Esophagus squamous epithelium (tissue), 5 donors: ENCODE data around the gene CRNN. TPM values are rescaled to one million over a fixed set of nuclear protein-coding genes. Genes with fewer than 3 reads are reported as not detected.

ENCODE experiments used
- DNase-seq: peaks from one replicate; lab custom pipeline; 2025; lab: John Stamatoyannopoulos, UW
- H3K27ac ChIP-seq, 4 donors: fragments of 200-600 bp; sonication (generic); one replicate each; pipeline ENCODE4 v1.5.1; 2016 to 2019; ENCODE audit warnings: mild to moderate bottlenecking in 1 of 4
- H3K27me3 ChIP-seq, 4 donors: fragments of 200-600 bp; sonication (generic); 1 replicate in 3 of 4; 2 replicates in 1 of 4; pipeline versions ENCODE4 v1.5.1 to v1.6.0; 2017 to 2021; ENCODE audit warnings: antibody characterized with exemption in 1 of 4
- H3K36me3 ChIP-seq, 3 donors: fragments of 200-600 bp; sonication (generic); one replicate each; pipeline ENCODE4 v1.5.1; 2016 to 2019
- H3K4me1 ChIP-seq, 3 donors: fragments of 200-600 bp; sonication (generic); one replicate each; pipeline ENCODE4 v1.5.1; 2017 to 2019
- H3K4me3 ChIP-seq, 4 donors: fragments of 200-600 bp; sonication (generic); 1 replicate in 3 of 4; 2 replicates in 1 of 4; pipeline ENCODE4 v1.5.1; 2016 to 2019; ENCODE audit warnings: mild to moderate bottlenecking in 2 of 4, moderate library complexity in 1 of 4
- H3K9me3 ChIP-seq, 3 donors: fragments of 200-600 bp; sonication (generic); one replicate each; pipeline ENCODE4 v1.5.1; 2016 to 2019
- POLR2A ChIP-seq, 4 donors: fragments of 450-650 bp; IDR thresholded peaks; one replicate each; pipeline ENCODE4 v1.6.1; 2017; ENCODE audit warnings: antibody characterized with exemption in 4 of 4, mild to moderate bottlenecking in 4 of 4, moderate library complexity in 3 of 4
- WGBS, 2 donors: methylation state at CpG; one replicate each; pipeline ENCODE4 v1.1.5; 2018; 5-methylcytosine and 5-hydroxymethylcytosine counted together
- intact Hi-C: fragments of 100-400 bp; cut with DNase I; formaldehyde crosslinking; loops from one replicate; pipeline ENCODE4 v1.15.0; 2022
- total RNA-seq, 4 donors: library from RNA; depleted of rRNA; stranded (reverse); fragments of >200 nt; gene quantifications; one replicate each; pipeline ENCODE4 v1.1.0, GENCODE V29; 2016
- TF ChIP-seq, protein P1 (sequence below), 6 experiments: fragments of 450-650 bp in 4 of 6; fragments of 200-600 bp in 2 of 6; sonication (generic) in 2 of 6; IDR thresholded peaks; one replicate each; pipeline ENCODE4 v1.5.1; 2016 to 2019; ENCODE audit warnings: antibody characterized with exemption in 6 of 6, mild to moderate bottlenecking in 4 of 6, moderate library complexity in 4 of 6
- donor health status: DM: yes; HTN: yes; CAD: no.

The CRNN gene
- total RNA-seq, 4 donors from 2014 or later, result 1,263 to 5,310 (median 2,301) TPM

DNA sequence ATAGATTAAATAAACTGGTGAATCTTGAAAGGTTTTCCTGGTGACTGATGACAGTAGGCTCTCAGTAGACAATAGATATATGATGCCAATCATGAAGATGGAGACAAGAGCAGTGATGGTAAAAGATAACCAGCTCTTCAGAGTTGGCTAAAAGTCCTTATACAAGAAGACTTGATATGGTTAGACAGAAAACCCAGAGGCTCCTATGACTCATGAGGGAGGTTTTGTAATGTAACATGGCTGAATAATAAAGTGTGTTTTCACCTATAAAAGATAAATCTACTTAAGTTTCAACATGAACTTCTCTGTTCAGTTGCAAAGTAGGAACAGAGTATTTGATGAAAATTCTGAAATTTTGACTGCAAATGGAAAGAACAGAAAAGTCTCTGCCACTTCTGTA, 12.7 kb upstream of the CRNN start:
- intact Hi-C loops, result no loop called here
- no peak for TF ChIP-seq POLR2A (IDR thresholded peaks at IDR 0.05)
- TF ChIP-seq, protein P1, sequence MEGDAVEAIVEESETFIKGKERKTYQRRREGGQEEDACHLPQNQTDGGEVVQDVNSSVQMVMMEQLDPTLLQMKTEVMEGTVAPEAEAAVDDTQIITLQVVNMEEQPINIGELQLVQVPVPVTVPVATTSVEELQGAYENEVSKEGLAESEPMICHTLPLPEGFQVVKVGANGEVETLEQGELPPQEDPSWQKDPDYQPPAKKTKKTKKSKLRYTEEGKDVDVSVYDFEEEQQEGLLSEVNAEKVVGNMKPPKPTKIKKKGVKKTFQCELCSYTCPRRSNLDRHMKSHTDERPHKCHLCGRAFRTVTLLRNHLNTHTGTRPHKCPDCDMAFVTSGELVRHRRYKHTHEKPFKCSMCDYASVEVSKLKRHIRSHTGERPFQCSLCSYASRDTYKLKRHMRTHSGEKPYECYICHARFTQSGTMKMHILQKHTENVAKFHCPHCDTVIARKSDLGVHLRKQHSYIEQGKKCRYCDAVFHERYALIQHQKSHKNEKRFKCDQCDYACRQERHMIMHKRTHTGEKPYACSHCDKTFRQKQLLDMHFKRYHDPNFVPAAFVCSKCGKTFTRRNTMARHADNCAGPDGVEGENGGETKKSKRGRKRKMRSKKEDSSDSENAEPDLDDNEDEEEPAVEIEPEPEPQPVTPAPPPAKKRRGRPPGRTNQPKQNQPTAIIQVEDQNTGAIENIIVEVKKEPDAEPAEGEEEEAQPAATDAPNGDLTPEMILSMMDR (IDR thresholded peaks at IDR 0.05), result no peak
- Histone ChIP-seq H3K27ac (peak overlapping the region in 3 of 4 donors; percentile 67 to 85 (median 79)), H3K4me1 (peaks cover 0 to 33% (median 5%) of the 10 kb centered on the region in 3 donors), H3K36me3 (no peaks in the 10 kb centered on the region), H3K4me3 (no peak overlapping the region), H3K27me3 (no peaks in the 10 kb centered on the region), H3K9me3 (peaks cover 0 to 20% (median 0%) of the 10 kb centered on the region in 3 donors)
- DNase-seq, result no peak

DNA sequence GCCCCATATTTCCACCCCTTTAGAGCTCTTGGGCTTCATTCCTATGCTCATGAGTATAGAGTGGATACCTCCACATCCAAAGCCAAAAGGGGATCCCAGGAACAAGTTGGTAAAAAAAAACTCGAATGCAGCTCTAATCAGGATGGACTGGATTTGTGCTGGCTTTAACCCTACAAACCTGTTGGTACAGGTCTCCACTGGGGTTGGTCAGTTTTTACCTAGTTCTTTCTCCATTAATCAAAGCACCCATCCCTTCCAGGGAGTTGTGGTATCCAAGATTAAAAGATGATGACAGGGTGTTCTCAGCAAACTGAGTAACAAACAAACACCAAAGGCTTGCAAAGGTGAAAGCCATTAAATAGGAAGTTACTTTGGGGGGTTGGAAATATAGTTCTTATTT, 5.9 kb upstream of the CRNN start:
- peaks cover 3 to 66% (median 8%) of the 10 kb centered on the region in 3 donors for H3K4me1 ChIP-seq
- no peak for TF ChIP-seq POLR2A (IDR thresholded peaks at IDR 0.05)
- TF ChIP-seq, protein P1 (IDR thresholded peaks at IDR 0.05), result no peak
- H3K36me3 ChIP-seq, result no peaks in the 10 kb centered on the region
- no peak for DNase-seq
- H3K27ac ChIP-seq, result peak overlapping the region in 3 of 4 donors; percentile 64 to 82 (median 68)
- H3K4me3 ChIP-seq, result no peak overlapping the region
- 23 to 35% methylated on average over 1 of the region's 1 CpG for WGBS, 2 donors
- H3K9me3 ChIP-seq, result peaks cover 0 to 18% (median 0%) of the 10 kb centered on the region in 3 donors
- intact Hi-C loops, result no loop called here
- no peaks in the 10 kb centered on the region for H3K27me3 ChIP-seq

DNA sequence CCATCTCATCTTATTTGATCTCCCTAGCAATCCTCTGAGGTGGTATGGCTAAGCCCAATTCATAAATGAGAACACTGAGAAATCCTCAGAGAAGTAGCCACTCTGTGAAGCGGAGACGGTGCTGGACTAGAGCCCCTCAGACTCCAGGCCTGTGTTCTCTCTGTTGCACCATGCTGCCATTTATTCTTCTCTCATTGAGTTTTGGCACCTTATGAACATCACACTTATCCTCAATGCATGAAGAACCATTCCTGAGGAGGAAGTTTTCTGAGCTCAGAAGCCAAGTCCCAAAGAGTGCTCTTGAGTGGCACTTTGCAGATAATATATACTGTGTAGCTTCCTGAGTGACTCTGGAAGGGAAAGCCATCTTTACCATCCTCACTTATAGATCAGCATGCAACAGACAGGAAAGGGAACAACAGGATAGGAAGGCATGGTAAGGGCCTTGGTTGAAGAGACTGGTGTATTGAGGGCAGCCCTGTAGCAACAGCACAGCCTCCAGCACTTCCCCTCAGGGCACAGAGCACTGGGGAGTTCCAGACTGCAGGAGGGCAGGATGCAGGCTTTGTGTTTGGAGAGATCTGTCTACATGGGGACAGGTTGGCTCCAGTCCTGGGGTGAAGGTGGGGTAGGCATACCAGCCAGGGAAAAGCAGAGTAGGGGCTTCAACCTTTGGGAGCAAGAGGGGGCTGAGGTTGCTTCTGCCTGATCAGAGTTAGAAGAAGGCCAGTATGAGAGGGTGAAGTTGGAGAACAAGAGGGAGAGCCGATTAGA, 1.6 kb upstream of the CRNN start:
- Histone ChIP-seq H3K27ac (peak overlapping the region in 2 of 4 donors; percentile 45 to 76), H3K4me3 (no peak overlapping the region), H3K27me3 (no peaks in the 10 kb centered on the region), H3K36me3 (no peaks in the 10 kb centered on the region), H3K4me1 (peaks cover 3 to 61% (median 8%) of the 10 kb centered on the region in 3 donors), H3K9me3 (no peaks in the 10 kb centered on the region)
- no peak for TF ChIP-seq POLR2A (IDR thresholded peaks at IDR 0.05)
- TF ChIP-seq, protein P1 (IDR thresholded peaks at IDR 0.05), result no peak
- 83 to 90% methylated on average over 3 of the region's 3 CpGs for WGBS, 2 donors
- intact Hi-C loops, result no loop called here
- DNase-seq, result no peak

DNA sequence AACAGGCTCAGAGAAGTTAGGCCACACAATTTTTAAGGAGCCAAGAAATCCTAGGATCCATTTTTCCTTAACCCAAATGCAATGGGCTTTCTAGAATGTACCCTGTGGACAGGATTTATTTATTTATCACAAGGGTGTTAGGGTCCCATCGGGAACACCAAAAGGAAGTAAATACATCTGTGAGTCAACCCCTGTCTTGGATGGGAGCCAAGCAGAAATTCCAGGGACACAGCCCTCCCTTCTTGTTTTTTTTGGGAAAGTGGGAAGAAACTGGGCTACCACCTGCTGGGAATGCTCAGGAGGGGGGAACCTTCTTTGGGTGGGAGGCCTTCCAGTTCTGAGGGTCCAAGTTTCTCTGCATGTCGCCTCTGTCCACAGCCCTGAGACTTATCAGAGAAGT, 1.3 kb downstream of the CRNN start:
- Histone ChIP-seq H3K9me3 (no peaks in the 10 kb centered on the region), H3K27ac (peak overlapping the region in 3 of 4 donors; percentile 57 to 76 (median 73)), H3K4me1 (peaks cover 0 to 37% (median 0%) of the 10 kb centered on the region in 3 donors), H3K27me3 (no peaks in the 10 kb centered on the region), H3K36me3 (no peaks in the 10 kb centered on the region), H3K4me3 (peak overlapping the region; percentile 17 to 40 (median 30))
- 58 to 67% methylated on average over 1 to 2 of the region's 2 CpGs for WGBS, 2 donors
- DNase-seq, result no peak
- no peak for TF ChIP-seq POLR2A (IDR thresholded peaks at IDR 0.05)
- TF ChIP-seq, protein P1 (IDR thresholded peaks at IDR 0.05), result no peak
- intact Hi-C loops, result no loop called here

DNA sequence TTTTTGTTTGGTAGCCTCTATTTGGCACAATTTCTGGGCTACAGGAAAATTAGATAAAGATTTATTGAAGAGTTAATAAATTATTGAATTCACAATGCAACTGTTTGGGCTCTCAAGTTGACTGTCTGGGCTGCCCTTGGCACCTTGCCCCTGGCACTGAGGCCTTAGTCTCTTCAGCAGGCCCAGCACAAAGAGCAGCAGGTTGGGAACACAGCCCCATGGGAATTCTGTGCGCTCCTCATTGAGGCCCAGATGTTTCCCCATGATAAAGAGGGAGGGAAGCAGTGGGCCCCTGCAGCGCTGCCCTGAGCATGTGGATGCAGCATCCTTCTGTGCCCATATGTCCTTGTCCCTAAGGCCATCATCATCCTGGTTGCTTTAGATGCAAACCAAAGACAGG, 2.9 kb downstream of the CRNN start:
- no peaks in the 10 kb centered on the region for H3K27me3 ChIP-seq
- 20 to 40% methylated on average over 1 of the region's 2 CpGs for WGBS, 2 donors
- H3K4me1 ChIP-seq, result peaks cover 0 to 26% (median 0%) of the 10 kb centered on the region in 3 donors
- H3K27ac ChIP-seq, result peak overlapping the region in 2 of 4 donors; percentile 53 to 76
- DNase-seq, result no peak
- H3K36me3 ChIP-seq, result no peaks in the 10 kb centered on the region
- H3K4me3 ChIP-seq, result peak overlapping the region in 1 of 4 donors; percentile 40
- H3K9me3 ChIP-seq, result no peaks in the 10 kb centered on the region
- intact Hi-C loops, result no loop called here
- TF ChIP-seq, protein P1 (IDR thresholded peaks at IDR 0.05), result no peak
